Measurements from ENCODE around the gene INPP5D.

INPP5D gene

DNA sequence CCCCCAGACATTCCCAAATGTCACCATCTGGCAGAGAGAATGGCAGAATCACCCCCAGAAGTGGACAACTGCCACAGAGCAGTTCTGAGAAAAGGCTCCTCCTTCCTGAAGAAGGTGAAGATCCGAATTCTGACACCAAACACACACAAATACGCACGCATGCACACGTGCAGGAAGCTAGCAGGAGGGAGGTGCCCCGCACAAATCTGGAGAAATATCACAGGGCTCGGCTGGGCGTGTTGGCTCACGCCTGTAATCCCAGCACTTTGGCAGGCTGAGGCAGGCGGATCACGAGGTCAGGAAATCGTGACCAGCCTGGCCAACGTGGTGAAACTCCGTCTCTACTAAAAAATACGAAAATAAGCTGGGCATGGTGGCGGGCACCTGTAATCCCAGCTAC lies 152.9 kb downstream of the INPP5D start:
- no peak for DNase-seq

DNA sequence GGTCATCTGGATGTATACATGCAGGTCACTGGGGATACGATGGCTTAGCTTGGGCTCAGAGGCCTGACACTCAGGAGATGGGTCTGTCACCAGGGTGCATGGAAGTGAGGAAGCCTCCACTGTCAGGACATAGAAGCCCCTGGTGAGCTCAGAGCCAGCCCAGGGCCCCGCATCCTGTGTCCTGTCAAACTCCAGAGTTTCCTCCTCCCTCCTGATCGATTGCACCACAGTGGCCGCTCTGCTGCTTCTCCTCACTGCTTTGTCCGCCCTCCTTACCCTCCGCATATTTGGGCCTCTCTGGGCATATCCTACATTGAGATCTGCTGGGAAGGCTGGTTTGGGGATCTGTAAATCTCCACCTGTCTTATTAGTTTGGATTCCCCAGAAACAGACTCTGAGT lies 153.8 kb downstream of the INPP5D start:
- no peak for DNase-seq

DNA sequence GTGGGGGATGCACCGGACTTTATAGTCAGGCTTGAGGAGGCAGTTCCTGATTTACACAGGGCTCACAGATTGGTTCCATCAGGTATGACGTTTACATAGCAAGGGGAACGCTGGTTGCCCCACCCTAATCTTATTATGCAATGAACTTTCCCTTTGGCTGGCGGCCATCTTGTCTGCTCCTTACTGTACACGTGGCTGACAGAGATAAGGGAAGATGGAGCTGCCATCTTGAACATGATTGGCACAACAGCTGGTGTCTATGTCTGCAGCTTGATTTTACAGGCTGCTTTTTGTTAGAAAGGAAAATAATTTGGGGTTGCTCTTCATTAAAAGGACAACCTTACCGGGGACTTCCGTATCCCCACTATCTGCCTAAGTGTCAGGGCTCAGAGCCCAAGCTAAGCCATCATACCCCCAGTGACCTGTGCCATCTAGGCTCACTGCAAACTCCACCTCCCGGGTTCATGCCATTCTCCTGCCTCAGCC lies 157.8 kb downstream of the INPP5D start:
- DNase-seq: no peak

DNA sequence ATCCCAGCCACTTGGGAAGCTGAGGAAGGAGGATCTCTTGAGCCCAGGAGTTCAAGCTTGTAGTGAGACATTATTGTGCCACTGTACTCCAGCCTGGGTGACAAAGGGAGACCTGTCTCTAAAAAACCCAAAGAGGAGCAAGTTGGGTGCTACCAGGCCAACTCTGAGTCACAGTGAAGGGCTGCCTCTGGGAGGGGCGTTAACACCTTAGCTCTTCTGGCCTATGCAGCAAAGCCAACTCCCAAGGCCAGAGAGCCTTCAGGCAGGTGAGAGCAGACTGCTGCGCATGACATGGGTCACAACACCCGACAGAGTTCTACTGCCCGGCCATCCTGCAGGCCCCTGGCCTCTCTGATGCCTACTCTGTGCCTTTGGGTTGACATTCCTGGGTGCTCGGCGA lies 158.7 kb downstream of the INPP5D start:
- DNase-seq: no peak

DNA sequence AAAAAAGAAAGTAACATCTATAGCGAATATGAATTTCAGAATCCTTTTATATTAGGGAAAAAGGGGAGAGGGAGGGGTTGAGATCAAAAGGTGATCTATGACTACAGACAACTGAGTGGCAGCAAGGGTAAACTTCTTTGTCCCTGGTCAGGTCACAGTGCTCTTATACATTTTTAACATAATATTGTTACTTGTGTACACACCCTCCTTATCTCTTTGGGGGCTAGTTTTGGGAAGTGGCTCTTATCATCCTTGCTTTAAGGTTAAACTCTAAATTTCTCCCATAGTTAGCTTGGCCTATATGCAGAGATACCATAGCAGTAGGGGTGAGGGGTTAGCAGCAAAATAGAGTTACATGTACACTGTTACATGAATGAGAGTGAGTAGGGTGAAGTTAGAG lies 159.7 kb downstream of the INPP5D start:
- DNase-seq: no peak

DNA sequence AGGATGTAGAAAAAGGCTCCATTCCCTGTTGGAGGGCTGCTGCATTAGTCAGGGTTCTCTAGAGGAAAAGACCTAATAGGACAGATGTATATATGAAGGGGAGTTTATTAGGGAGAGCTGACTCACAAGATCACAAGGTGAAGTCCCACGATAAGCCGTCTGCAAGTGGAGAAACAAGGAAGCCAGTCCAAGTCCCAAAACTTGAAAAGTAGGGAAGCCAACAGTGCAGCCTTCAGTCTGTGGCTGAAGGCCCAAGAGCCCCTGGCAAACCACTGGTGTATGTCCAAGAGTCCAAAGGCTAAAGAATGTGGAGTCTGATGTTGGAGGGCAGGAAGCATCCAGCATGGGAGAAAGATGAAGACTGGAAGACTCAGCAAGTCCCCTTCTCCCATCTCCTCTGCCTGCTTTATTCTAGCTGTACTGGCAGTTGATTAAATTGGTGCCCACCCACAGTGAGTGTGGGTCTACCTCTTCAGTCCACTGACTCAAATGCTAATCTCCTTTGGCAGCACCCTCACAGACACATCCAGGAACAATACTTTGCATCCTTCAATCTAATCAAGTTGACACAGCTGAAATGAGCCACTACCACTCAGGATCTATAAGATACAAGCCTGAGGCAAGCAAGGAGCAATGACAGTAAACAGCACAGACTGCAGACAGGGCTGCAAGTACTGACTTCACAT lies 161.4 kb downstream of the INPP5D start:
- no peak for DNase-seq

DNA sequence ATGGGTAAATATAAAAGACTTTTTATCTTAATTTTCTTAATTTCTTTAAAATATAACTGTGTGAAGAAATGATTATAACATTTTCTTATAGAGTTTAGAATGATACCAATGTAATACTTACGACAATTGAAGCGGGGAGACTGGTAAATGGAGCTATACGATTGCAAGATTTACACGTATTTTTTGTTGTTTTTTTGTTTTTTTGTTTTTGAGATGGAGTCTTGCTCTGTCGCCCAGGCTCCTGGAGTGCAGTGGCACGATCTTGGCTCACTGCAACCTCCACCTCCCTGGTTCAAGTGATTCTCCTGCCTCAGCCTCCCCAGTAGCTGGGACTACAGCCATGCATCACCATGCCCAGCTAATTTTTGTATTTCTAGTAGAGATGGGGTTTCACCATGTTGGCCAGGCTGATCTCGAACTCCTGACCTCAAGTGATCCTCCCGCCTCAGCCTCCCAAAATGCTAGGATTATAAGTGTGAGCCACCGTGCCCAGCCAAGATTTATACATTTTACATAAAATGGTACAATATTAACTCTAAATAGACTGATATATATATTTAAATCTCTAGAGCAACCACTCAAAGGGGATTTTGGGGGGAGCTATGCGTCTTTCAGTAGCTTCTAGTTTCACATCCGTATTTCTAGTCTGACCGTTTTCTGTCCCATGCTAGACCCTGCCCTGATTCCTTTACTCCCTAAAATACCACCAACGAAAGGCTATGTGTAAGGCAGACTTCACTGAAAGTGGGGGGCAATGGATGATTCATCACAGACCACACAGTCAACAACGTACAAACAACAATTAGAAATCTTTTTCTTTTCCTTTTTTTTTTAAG lies 163.1 kb downstream of the INPP5D start:
- no peak for DNase-seq

DNA sequence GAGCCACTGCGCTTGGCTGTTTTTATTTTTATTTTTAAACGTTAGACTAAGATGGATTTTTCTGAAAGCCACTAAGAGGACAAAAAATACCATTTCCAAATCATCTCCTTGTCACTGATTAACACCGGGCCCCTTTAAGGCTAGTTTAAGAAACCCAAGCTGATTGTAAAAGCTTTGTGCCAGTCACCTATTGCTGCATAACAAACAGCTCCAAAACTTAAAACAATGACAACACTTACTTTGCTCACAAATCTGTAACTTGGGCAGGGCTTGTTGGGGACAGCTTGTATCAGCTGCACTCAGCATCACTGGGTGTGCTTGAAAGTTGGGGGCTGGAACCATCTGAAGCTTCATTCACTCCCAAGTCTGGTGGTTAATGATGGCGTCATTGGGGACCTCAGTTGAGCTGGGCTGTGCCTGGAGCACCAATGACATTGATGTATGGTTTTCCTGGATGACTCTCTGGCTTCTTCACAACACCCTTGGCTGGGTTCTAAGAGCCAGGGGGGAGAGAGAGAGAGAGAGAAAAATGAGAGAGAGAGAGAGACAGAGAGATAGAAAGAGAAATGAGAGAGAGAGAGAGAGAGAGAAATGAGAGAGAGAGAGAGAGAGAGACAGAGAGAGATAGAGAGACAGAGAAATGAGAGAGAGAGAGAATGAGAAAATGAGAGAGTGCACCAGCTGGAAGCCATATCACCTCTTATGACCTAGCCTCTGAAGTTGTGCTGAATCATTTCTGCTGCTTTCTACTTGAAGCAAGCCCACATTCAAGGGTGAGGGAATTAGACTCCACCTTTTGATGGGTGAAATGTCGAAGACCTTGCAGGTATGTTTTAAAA lies 165.3 kb downstream of the INPP5D start:
- DNase-seq: no peak

DNA sequence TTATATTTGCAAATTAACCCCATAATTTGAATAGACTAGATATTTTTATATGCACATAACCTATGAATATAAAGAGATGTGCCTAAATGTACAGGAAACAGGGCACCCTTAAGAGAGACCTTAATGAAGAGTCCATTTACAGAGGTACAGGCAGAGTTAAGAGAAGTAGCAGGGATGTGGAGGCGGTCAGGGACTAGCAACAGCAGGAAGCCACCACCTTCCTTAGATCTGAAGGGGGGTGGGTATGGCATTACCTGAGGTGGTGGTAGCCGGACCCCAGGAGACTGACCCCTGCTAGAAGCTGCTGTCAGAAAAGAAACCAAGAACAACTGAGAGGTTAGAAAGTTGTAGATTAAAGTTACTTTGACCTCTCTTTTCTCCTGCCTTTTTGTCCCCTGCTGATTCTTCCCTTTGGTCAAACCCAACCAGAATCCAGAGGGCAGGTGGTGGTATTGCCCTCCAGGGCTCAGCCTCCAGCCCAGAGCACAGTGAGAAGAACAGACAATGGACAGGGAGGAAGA lies 166.4 kb downstream of the INPP5D start:
- no peak for DNase-seq

DNA sequence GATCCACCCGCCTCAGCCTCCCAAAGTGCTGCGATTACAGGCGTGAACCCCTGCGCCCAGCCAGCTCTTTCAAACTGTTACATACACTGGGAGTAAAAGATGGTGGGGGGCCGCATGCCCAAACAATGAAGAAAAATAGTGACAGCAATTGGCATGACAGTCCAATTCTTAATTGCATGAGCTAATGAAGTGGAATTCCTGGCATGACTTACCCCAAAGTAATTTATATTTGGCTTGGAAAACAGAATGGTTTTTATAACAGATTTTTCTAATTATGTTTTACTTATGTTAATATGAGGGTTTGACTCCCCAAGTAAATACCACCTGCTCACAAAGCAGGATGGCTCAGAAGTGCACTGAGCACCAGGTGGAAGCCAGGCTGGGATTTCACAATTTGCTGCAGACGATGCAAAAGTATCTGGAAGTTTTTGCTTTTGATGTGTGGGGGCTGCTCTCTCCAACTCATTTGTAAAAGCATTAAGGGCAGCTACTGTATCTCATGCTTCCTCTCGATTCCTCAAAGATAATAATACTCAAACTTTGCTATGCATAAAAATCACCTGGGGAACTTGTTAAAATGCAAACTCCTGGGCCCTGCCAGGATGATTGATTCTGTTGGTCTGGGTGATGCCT lies 167.3 kb downstream of the INPP5D start:
- DNase-seq: no peak

DNA sequence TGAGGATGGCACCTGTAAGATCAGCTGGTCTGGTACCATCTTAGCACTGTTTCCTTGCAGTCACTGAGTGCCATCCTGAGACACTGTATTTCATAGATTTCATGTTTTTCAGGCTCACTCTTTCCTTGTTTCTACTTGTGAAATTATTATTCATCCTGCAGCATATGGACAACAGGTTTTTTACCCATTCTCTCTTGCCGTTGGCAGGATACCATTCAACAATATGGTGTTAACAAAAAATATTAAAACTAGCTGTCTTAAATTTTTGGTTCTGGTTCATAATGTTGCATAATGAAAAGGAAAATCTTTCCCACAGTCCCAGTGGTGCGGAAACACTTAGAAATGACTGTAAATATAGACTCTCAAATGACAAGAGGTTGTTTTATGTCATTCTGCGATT lies 168.2 kb downstream of the INPP5D start:
- DNase-seq: no peak

DNA sequence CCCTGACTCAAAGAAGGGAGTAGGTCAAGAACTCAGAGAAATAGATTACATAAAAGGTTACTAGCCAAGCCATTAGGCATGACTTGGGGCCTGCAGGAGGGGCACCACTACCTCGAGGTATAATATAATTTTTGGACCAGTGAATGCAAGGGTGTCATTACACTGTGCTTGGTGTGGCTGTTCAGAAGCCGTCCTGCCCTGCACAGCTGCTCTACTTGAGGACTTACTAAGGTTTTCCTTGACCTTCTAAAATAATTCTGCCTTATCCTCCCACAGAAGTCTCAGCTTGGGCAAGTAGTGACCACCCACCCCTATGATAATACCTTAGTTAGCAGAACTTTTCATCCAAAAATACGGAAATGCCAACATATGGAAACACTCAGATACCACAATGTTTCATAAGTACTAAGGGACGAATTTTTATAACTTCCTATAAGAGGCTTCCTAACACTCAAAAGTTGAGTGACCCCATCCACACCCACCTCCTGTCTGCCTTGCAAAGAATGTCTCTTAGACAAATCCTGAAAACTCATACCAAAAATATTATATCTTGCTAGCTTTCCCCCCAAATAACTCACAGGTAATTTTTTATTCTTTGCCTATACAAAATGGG lies 173.6 kb downstream of the INPP5D start:
- no peak for DNase-seq

DNA sequence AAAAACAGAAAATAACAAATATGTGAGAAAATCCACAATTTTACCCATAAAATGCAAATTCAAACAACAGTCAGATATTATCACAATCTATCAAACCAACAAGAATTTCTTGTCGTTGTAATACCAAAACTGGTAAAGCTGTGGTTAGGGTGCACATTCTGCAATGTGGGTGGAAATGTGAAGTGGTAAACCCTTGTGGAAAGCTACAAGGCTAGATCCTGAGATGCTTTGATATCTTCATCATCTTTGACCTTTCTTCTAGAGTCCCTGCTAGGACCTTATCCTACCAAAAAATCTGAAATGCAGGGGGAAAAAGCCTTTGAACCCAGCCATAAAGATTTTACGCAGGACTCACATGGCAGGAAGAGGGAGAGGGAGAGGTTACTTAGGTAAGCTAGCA lies 174.1 kb downstream of the INPP5D start:
- DNase-seq: no peak

DNA sequence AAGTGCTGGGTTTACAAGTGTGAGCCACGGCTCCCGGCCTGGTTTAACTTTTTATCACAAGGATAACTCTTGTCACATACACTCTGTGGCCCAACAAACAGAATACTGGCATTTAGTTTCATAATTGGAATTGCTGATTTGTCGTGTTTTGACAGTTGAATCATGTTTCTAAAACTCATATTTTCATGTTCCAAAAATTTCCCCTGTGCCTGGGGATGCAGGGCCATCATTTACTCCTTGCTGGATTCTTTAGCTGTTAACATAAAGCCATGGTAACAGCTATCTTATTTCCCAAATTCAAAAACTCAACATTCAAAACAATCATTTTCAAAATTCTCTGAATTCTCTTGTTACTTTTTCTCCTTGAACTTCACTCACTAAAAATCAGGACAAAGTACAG lies 174.9 kb downstream of the INPP5D start:
- DNase-seq: no peak

DNA sequence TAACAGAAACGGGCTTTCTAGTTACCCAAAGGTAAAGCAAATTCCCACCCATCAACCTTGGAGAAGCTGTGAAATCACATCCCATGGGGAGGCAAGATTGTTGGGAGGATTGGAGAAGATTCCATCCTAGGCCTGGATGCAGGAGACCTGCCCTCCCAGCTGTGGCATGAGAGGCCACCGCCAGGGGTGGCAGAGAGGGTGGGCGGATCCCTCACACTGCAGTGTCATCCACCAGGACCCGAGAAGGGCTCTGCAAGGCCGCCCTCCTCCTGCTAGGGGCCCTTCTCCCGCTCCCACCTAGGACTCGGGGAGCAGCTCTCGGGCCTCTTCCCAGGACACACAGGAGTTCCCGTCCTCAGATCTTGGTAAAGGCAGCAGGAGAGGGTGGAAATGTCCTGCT lies 175.8 kb downstream of the INPP5D start:
- no peak for DNase-seq

DNA sequence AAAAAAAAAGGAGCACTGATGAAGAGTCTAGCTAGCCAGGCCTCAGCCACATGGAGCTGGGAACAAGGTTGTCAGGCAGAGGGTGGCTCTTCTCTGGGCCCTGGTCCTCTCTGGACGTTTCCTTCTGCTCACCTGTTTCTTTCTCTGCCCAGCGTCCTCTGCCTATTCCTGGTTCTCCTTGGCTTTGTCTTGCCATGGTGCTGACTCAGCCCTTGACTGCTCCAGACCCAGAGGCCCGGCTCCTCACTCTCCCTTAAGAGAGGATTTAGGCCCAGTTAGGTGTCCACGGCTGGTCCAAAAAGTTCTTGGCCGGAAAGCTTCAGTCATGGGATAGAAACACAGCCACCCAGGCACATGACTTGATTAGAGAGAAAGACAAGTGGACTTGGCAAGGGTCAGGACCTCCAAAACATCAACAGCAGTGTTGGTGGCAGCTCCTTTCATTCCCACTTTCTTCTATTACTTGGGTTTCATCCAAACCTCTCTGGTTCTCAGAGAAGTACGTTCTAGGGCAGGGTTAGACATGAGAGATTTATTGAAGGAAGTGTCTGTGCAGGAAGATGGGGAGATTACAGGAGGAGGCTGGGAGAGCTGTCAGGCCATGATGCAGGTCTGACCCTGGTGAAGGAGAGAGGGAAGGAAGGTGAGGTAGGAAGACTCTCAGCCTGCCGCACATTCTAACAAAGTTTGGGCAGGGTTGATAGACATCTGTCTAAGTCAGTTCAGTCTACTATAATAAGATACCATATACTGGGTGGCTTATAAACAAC lies 176.9 kb downstream of the INPP5D start:
- DNase-seq: no peak

DNA sequence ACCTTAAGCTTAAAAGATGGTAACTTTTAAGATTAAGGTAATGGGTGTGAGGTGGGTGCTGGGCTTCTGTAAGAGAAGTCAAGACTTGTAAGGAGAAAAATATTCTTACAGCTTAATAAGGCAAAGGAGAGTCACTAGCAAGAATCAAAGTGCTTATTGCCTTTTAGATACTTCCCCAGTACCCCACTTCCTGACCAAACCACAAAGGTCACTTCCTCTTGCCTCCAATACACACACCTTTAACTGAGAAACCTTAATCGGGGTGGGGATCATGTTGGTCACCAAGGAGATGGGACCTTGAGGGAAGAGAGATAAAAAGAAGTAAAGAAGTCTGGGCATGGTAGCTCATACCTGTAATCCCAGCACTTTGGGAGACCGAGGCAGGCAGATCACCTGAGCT lies 180.8 kb downstream of the INPP5D start:
- no peak for DNase-seq

DNA sequence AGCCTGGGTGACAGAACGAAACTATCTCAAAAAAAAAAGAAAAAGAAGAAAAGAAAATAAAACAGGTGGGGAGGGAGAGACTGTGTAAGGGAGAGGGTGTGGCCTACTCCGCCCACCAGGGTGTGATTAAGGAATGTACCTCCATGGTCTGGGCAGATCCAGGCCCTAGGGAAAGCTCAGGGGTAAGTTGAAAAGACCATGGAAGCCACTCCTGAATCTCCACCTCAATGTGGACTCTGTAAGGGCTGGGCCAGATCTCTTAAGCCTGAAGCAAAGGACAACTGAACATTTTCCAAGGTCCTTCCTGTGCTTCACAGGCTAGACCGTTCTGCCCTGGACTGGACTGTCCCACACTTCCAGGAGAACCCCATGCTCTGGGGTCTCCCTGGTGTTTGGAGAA lies 181.7 kb downstream of the INPP5D start:
- no peak for DNase-seq

DNA sequence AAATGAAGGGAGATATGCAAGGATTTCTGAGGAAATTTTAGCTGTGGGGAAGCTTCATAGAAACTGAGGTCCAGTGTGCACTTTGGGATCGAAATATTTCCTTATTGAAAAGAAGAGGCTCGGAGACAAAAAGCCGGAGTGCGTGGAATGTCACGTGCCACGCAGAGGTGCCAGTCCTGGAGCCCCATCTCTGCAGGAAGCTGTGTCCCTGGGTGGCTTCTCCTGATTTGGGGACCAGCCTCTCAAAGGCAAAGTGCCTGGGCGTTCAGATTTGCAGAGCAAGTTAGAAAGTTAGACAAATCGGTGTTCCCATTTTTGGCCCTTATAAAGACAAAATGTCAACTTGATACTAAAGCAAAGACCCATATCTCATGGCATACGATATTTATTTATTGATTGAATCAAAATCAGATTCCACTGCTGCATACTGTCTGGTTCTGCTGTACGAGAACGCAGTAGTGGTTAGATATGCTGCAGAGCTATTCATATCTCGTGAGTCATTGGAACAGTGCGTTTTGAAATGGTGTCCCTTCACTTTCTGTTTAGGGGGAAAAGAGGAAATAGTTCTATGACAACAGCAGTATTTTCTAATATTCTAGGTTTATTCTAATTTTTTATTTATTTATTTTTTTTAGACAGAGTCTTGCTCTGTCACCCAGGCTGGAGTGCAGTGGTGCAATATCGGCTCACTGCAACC lies 182.2 kb downstream of the INPP5D start:
- no peak for DNase-seq

DNA sequence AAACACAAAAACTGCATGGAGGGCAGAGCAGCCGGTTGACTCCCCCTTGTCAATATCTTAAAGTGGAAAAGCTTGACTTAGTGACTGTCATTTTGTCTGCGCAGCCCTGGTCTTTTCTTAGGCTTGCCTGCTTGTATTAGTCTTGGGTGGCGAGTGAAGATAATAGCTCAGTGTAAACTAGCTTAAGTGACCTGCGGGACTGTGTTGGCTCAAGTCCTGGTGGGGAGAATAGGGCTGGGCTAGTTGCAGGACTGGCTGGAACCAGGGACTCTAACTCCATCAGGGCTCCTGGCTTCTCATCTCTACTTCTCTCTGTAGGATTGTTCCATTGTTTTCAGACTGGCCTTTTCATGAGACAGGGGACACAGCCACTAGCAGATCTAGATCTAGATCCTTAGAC lies 183.2 kb downstream of the INPP5D start:
- no peak for DNase-seq

DNA sequence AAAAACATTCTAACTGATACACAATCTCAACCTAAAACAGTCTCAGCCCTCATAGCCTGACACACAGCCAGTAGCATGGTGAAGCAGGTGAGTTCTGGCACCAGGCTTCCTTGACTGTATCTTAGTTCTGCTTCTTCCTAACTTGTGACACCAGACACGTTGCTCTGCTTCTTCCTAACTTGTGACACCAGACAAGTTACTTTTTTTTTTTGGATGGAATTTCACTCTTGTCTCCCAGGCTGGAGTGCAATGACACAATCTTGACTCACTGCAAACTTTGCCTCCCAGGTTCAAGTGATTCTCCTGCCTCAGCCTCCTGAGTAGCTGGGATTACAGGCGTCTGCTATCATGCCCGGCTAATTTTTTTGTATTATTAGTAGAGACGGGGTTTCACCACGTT lies 184.7 kb downstream of the INPP5D start:
- DNase-seq: no peak

All from fibroblast of skin of abdomen (primary cell).